Subcutaneous abdominal adipose tissue (tissue), 5 donors: Measurements from ENCODE around the gene DUSP12.

Source experiments
- H3K27ac ChIP-seq: one replicate; pipeline ENCODE4 v1.7.0; 2013; ENCODE audit warnings: low read depth, mild to moderate bottlenecking, inconsistent platforms, low read length, moderate library complexity
- H3K27me3 ChIP-seq, 5 donors: one replicate each; pipeline ENCODE4 v1.7.0; 2013; ENCODE audit warnings: low read length in 5 of 5, inconsistent platforms in 1 of 5; ENCODE audit not compliant: control insufficient read depth in 5 of 5, insufficient read depth in 4 of 5
- H3K36me3 ChIP-seq, 5 donors: one replicate each; pipeline ENCODE4 v1.7.0; 2013; ENCODE audit warnings: low read length in 5 of 5; ENCODE audit not compliant: control insufficient read depth in 5 of 5, insufficient read depth in 5 of 5
- H3K4me1 ChIP-seq, 5 donors: one replicate each; pipeline ENCODE4 v1.7.0; 2013; ENCODE audit warnings: low read length in 5 of 5, mild to moderate bottlenecking in 3 of 5, moderate library complexity in 1 of 5; ENCODE audit not compliant: control insufficient read depth in 5 of 5, insufficient read depth in 5 of 5
- H3K4me3 ChIP-seq, 5 donors: one replicate each; pipeline ENCODE4 v1.7.0; 2013; ENCODE audit warnings: low read length in 5 of 5, low read depth in 1 of 5
- H3K9ac ChIP-seq, 5 donors: one replicate each; pipeline ENCODE4 v1.7.0; 2013; ENCODE audit warnings: low read length in 5 of 5, mild to moderate bottlenecking in 4 of 5, moderate library complexity in 3 of 5
- H3K9me3 ChIP-seq, 5 donors: one replicate each; pipeline ENCODE4 v1.7.0; 2013; ENCODE audit warnings: low read length in 5 of 5; ENCODE audit not compliant: control insufficient read depth in 5 of 5
- donor health status: healthy.
- donor health status: healthy.
- donor health status: healthy.
- donor health status: healthy.
- donor health status: healthy.

DUSP12 gene

GRCh38 chr1:161784968-161785367 lies 35.4 kb downstream of the DUSP12 start:
- no peaks in the 10 kb centered on the region for H3K4me1 ChIP-seq
- H3K9me3 ChIP-seq, result no peaks in the 10 kb centered on the region
- H3K4me3 ChIP-seq, result no peak overlapping the region
- H3K9ac ChIP-seq, result no peak overlapping the region
- H3K27me3 ChIP-seq, result no peaks in the 10 kb centered on the region
- no peak overlapping the region for H3K27ac ChIP-seq
- peaks cover 33 to 59% (median 44%) of the 10 kb centered on the region in 5 donors for H3K36me3 ChIP-seq

- H3K27me3 ChIP-seq, result no peaks in the 10 kb centered on the region
- H3K36me3 ChIP-seq, result peaks cover 41 to 63% (median 56%) of the 10 kb centered on the region in 5 donors
- H3K9me3 ChIP-seq, result no peaks in the 10 kb centered on the region
These were observed 37.8 kb downstream of the DUSP12 start for GRCh38 chr1:161787355-161787754.

GRCh38 chr1:161790587-161791317 lies 41.2 kb downstream of the DUSP12 start:
- Histone ChIP-seq H3K36me3 (peaks cover 43 to 63% (median 56%) of the 10 kb centered on the region in 5 donors), H3K9me3 (no peaks in the 10 kb centered on the region), H3K27ac (no peak overlapping the region), H3K9ac (no peak overlapping the region), H3K27me3 (no peaks in the 10 kb centered on the region), H3K4me3 (no peak overlapping the region), H3K4me1 (no peaks in the 10 kb centered on the region)

More at GRCh38 chr1:161787355-161787754, 37.8 kb downstream of the DUSP12 start:
- H3K9ac ChIP-seq, result no peak overlapping the region
- no peak overlapping the region for H3K27ac ChIP-seq
- no peaks in the 10 kb centered on the region for H3K4me1 ChIP-seq
- H3K4me3 ChIP-seq, result no peak overlapping the region

GRCh38 chr1:161791904-161792655 lies 42.5 kb downstream of the DUSP12 start:
- Histone ChIP-seq H3K27me3 (no peaks in the 10 kb centered on the region), H3K9ac (no peak overlapping the region), H3K27ac (no peak overlapping the region), H3K4me1 (no peaks in the 10 kb centered on the region), H3K36me3 (peaks cover 41 to 63% (median 59%) of the 10 kb centered on the region in 5 donors), H3K9me3 (no peaks in the 10 kb centered on the region), H3K4me3 (no peak overlapping the region)

- Histone ChIP-seq H3K4me1 (no peaks in the 10 kb centered on the region), H3K9me3 (no peaks in the 10 kb centered on the region), H3K9ac (no peak overlapping the region), H3K27ac (no peak overlapping the region), H3K27me3 (no peaks in the 10 kb centered on the region), H3K36me3 (peaks cover 44 to 65% (median 63%) of the 10 kb centered on the region in 5 donors), H3K4me3 (no peak overlapping the region)
These were observed 43.2 kb downstream of the DUSP12 start for GRCh38 chr1:161792740-161793139.

GRCh38 chr1:161799792-161800191 lies 50.2 kb downstream of the DUSP12 start:
- no peak overlapping the region for H3K9ac ChIP-seq
- H3K27me3 ChIP-seq, result no peaks in the 10 kb centered on the region
- no peaks in the 10 kb centered on the region for H3K9me3 ChIP-seq
- no peak overlapping the region for H3K27ac ChIP-seq
- peaks cover 27 to 66% (median 51%) of the 10 kb centered on the region in 5 donors for H3K36me3 ChIP-seq
- no peaks in the 10 kb centered on the region for H3K4me1 ChIP-seq
- H3K4me3 ChIP-seq, result no peak overlapping the region

GRCh38 chr1:161801955-161802354 lies 52.4 kb downstream of the DUSP12 start:
- H3K36me3 ChIP-seq, result peaks cover 24 to 52% (median 37%) of the 10 kb centered on the region in 5 donors
- no peak overlapping the region for H3K27ac ChIP-seq

GRCh38 chr1:161803181-161803580 lies 53.6 kb downstream of the DUSP12 start:
- Histone ChIP-seq H3K4me3 (no peak overlapping the region), H3K27ac (no peak overlapping the region), H3K27me3 (no peaks in the 10 kb centered on the region), H3K9ac (no peak overlapping the region), H3K36me3 (peaks cover 15 to 44% (median 30%) of the 10 kb centered on the region in 5 donors), H3K9me3 (no peaks in the 10 kb centered on the region), H3K4me1 (peaks cover 0 to 13% (median 3%) of the 10 kb centered on the region in 5 donors)

More at GRCh38 chr1:161801955-161802354, 52.4 kb downstream of the DUSP12 start:
- Histone ChIP-seq H3K9me3 (no peaks in the 10 kb centered on the region), H3K27me3 (no peaks in the 10 kb centered on the region), H3K4me3 (no peak overlapping the region), H3K9ac (no peak overlapping the region), H3K4me1 (peaks cover 0 to 13% (median 3%) of the 10 kb centered on the region in 5 donors)

GRCh38 chr1:161805399-161806197 lies 56.0 kb downstream of the DUSP12 start:
- Histone ChIP-seq H3K4me1 (peaks cover 0 to 13% (median 3%) of the 10 kb centered on the region in 5 donors), H3K27me3 (no peaks in the 10 kb centered on the region), H3K27ac (no peak overlapping the region), H3K36me3 (peaks cover 15 to 31% (median 24%) of the 10 kb centered on the region in 5 donors), H3K9me3 (peaks cover 0 to 6% (median 2%) of the 10 kb centered on the region in 5 donors), H3K9ac (no peak overlapping the region), H3K4me3 (no peak overlapping the region)
